Measurements from ENCODE around the gene C16orf74. TPM values are rescaled to one million over a fixed set of nuclear protein-coding genes. Genes with fewer than 3 reads are reported as not detected.
A peak's percentile ranks its signal among the peaks of the same experiment; 100 is the strongest.

Gene C16orf74
- polyA plus RNA-seq, 1 experiment, result 3.2 TPM

DNA sequence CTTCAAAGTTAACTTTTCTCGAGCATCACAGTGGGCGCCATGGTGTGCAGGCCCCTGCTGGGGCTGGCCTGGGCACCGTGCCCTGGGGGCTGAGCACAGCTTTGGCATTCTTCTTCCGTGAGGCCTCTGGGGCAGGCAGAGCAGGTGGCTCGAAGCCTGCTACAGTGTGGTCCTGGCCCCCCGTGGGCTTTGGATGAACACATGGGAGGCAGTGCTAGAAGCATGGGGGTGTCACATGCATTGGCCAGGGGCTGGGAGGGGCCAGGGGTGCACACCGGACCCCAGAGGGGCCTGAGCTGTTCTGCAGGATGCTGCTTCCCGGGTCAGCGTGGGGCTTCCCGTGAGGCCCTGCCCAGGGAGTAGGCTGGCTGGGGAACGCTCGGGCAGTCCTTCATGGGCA is 12.1 kb upstream of the C16orf74 start:
- CTCF ChIA-PET, result no interaction called here
- Histone ChIP-seq H3K27me3 (ENCODE audit: control insufficient read depth, insufficient read depth, low read length) (no peaks in the 10 kb centered on the region), H3K27ac (ENCODE audit: low read depth, low read length) (no peak overlapping the region), H3K9me3 (ENCODE audit: control insufficient read depth, insufficient read depth, low read length) (no peaks in the 10 kb centered on the region), H3K4me3 (ENCODE audit: low read depth, low read length) (no peak overlapping the region)
- DNase-seq (ENCODE audit: low read depth, low spot score), result no peak
- TF ChIP-seq, protein P1, sequence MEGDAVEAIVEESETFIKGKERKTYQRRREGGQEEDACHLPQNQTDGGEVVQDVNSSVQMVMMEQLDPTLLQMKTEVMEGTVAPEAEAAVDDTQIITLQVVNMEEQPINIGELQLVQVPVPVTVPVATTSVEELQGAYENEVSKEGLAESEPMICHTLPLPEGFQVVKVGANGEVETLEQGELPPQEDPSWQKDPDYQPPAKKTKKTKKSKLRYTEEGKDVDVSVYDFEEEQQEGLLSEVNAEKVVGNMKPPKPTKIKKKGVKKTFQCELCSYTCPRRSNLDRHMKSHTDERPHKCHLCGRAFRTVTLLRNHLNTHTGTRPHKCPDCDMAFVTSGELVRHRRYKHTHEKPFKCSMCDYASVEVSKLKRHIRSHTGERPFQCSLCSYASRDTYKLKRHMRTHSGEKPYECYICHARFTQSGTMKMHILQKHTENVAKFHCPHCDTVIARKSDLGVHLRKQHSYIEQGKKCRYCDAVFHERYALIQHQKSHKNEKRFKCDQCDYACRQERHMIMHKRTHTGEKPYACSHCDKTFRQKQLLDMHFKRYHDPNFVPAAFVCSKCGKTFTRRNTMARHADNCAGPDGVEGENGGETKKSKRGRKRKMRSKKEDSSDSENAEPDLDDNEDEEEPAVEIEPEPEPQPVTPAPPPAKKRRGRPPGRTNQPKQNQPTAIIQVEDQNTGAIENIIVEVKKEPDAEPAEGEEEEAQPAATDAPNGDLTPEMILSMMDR (IDR thresholded peaks at IDR 0.05; ENCODE audit: low read depth, low read length), result no peak
- POLR2A ChIA-PET, result no interaction called here

DNA sequence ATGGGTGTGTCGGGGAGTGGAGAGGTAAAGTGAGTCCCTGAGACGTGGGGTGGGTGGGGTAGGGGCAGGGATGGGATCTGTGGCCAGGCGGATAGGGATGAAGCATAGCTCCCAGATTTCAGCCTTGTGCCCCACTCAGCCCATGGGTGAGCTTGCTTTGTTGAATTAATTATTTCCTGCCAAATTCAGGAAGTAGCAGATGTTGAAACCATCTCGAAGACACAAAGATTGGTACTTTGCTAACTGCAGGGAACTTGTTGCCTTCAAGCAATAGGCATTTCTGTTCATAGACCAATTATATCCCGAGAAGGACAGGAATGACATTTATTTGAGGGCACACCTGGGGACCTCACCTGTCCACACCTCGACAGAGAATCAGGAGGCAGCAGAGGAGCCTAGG is 11.0 kb upstream of the C16orf74 start:
- TF ChIP-seq, protein P1 (IDR thresholded peaks at IDR 0.05; ENCODE audit: low read depth, low read length), result no peak
- ChIA-PET CTCF (no interaction called here), POLR2A (no interaction called here)
- H3K27ac ChIP-seq (ENCODE audit: low read depth, low read length), result no peak overlapping the region
- no peak overlapping the region for H3K4me3 ChIP-seq (ENCODE audit: low read depth, low read length)
- DNase-seq (ENCODE audit: low read depth, low spot score), result no peak
- H3K27me3 ChIP-seq (ENCODE audit: control insufficient read depth, insufficient read depth, low read length), result no peaks in the 10 kb centered on the region
- H3K9me3 ChIP-seq (ENCODE audit: control insufficient read depth, insufficient read depth, low read length), result no peaks in the 10 kb centered on the region

DNA sequence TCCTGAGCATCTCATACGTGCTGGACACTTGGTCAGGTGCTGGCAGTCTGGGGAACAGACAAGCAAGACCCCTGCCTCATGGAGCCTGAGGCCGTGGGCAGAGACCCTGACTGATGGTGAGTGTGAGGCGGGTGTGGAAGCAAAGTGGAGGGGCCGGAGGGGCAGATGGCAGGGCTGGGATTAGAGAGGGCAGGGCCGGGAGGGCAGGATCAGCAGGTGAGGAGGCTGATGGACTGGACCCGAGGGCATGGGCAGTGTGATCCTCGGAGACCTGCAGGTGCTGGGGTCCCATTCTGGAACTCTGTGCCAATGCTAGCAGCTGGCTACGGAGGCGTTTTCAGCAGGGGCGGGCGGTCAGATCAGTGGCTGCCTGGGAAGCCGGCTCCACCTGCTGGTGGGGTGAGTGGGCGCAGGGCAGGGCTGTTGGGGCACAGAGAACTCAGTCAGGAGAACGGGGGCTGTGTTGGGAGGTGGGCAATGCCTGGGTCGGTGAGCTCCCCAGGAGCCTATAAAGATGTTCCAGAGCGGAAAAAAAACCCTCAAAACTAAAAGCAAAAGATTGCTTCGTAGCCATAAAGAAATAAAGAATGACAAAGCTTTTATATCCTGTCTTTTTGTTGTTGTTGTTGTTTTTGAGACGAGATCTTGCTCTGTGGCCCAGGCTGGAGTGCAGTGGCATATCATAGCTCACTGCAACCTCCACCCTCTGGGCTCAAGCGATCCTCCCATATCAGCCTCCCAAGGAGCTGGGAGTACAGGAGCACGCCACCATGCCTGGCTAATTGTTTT is 8.9 kb upstream of the C16orf74 start:
- DNase-seq (ENCODE audit: low read depth, low spot score), result no peak
- ChIA-PET CTCF (interaction anchor here (1.3 kb wide), 1 partner anchor 11 kb away, joined by 3 read pairs; no protein-coding TSS in a partner anchor), POLR2A (no interaction called here)
- TF ChIP-seq, protein P1 (IDR thresholded peaks at IDR 0.05; ENCODE audit: low read depth, low read length), result peak; percentile 38
- H3K9me3 ChIP-seq (ENCODE audit: control insufficient read depth, insufficient read depth, low read length), result no peaks in the 10 kb centered on the region
- no peak overlapping the region for H3K27ac ChIP-seq (ENCODE audit: low read depth, low read length)
- no peaks in the 10 kb centered on the region for H3K27me3 ChIP-seq (ENCODE audit: control insufficient read depth, insufficient read depth, low read length)
- H3K4me3 ChIP-seq (ENCODE audit: low read depth, low read length), result no peak overlapping the region

DNA sequence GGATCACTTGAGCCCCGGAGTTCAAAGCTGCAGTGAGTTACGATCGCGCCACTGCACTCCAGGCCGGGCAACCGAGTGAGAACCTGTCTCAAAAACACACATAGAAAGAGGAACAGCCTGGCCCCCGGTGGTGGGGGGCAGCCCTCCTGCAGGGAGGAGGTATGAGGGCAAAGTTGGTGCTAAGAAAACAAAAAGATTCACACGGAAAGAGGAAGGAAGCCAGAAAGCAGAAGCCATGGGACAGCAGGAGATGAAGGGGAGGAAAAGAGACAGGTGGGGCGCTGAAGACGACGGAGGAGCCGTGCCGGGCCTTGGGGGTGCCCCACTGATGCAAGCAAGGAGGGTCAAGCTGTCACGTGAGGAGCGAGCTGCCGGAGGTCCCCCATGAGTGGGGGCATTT is 8.2 kb upstream of the C16orf74 start:
- POLR2A ChIA-PET, result no interaction called here
- no peak for DNase-seq (ENCODE audit: low read depth, low spot score)
- Histone ChIP-seq H3K9me3 (ENCODE audit: control insufficient read depth, insufficient read depth, low read length) (no peaks in the 10 kb centered on the region), H3K27me3 (ENCODE audit: control insufficient read depth, insufficient read depth, low read length) (no peaks in the 10 kb centered on the region), H3K27ac (ENCODE audit: low read depth, low read length) (no peak overlapping the region), H3K4me3 (ENCODE audit: low read depth, low read length) (no peak overlapping the region)
- TF ChIP-seq, protein P1 (IDR thresholded peaks at IDR 0.05; ENCODE audit: low read depth, low read length), result no peak
- CTCF ChIA-PET, result no interaction called here

DNA sequence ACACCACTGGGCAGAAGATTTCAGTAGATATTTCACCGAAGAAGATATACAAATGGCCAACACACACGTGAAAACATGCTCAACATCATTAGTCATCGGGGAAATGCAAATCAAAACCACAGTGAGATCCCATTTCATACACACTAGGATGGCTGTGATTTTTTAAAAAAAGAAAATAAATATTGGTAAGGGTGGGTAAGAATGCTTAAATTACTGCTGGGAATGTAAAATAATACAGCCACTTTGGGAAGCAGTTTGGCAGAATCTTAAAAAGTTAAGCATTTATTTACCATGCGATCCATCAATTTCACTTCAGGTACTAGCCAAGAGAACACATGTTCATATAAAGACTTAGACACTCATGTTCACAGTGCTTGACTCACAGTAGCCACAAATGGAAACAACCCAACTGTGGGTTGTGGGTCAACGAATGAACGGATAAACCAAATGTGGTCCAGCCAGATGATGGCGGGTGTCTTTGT is 6.5 kb upstream of the C16orf74 start:
- no peaks in the 10 kb centered on the region for H3K27me3 ChIP-seq (ENCODE audit: control insufficient read depth, insufficient read depth, low read length)
- peak; percentile 67 for DNase-seq (ENCODE audit: low read depth, low spot score)
- H3K4me3 ChIP-seq (ENCODE audit: low read depth, low read length), result no peak overlapping the region
- H3K9me3 ChIP-seq (ENCODE audit: control insufficient read depth, insufficient read depth, low read length), result no peaks in the 10 kb centered on the region
- ChIA-PET CTCF (no interaction called here), POLR2A (no interaction called here)
- TF ChIP-seq, protein P1 (IDR thresholded peaks at IDR 0.05; ENCODE audit: low read depth, low read length), result no peak
- H3K27ac ChIP-seq (ENCODE audit: low read depth, low read length), result no peak overlapping the region
